Anterior cingulate cortex (tissue), 58 donors: ENCODE results near the gene FBXW5.

Source experiments
- DNase-seq, 58 donors: peaks; one replicate each; lab custom pipeline; 2025; lab: John Stamatoyannopoulos, UW

Gene FBXW5

DNA sequence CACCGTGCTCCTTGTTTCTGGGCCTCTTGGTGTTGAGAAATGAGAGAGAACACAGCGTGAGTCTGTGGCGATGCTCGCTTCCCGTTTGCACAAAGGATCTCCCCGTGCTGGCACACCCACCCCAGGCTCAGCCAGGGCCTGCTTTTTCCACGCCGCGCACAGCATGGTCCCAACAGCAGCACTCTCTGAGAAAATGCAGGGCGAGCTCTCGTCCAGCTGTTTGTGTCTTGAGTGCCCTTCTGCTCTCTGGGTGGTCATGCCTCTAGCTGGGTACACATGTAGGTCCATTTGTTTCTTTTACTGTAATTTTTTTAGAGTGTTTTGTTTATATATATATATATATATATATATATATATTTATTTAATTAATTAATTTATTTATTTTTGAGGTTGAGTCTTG, 26.6 kb downstream of the FBXW5 start:
- DNase-seq, result no peak

DNA sequence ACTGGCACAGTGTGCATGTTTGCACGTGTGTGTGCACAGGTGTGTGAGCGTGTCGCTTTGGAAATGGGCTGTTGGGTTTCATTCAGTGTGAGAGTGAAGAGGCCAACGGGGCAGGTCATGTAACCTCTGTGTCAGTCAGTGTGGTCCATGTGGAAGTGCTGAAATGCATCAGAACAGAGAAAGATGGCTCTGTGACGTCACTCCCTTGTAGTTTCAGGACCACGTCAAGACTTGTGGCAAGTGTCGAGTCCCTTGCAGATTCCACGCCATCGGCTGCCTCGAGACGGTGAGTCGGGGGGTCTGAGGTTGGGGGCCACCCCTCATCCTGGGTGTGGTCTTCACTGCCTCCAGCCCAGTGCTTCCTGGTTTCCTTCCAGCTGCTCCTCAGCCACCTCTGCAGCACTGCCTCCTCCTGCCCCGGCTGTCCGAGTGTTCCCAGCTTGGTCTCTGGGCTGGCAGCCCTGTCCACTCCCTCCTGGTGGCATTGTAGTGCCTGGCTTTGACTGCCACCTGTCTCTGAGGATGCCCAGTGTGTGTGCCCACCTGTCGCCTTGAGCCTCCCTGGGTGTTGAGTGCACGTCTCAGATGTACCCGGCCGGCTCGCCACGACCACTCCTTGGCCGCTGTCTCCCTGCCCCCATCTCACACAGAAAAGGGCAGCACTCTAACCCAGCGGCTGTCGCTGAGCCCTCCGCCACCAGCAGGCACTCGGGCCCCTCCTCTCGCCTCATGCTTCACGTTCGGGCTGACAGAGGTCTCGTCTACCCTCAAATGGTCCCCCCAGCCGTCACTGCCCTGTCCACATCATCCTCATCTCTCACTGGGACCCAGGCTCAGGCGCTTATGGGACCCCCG, 28.0 kb downstream of the FBXW5 start:
- no peak for DNase-seq

DNA sequence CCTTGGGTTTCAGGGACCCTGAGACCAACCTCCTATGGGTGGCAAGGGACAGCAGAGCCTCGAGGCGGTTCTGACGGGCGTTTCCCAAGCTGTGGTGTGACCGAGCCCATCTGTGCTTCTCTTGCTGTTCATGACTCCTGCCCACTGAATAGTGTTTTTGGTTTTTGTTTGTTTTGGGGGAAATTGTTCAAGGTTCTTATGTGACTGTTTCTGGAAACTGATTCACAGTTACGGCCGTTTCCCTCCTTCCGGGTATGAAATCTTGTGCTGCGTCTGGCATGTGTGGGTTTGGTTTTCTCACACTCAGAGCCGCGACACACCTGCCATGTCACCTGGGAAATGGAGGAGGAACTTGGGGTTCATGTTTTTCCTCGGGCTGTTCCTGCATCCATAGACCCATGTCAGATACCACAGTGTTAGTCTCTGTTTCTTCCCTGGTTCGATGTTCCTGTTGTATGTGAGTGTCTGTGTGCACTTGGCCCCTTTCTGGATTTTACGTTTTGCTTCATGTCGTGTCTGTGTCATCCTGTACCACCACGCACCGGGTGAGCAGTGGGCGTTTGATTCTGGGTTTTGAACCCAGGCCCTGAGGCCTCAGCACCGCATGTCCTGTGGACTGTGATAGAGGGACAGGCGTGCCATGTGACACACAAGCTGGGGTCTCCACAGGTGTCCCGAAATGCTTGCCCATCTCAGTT, 28.8 kb downstream of the FBXW5 start:
- no peak for DNase-seq

DNA sequence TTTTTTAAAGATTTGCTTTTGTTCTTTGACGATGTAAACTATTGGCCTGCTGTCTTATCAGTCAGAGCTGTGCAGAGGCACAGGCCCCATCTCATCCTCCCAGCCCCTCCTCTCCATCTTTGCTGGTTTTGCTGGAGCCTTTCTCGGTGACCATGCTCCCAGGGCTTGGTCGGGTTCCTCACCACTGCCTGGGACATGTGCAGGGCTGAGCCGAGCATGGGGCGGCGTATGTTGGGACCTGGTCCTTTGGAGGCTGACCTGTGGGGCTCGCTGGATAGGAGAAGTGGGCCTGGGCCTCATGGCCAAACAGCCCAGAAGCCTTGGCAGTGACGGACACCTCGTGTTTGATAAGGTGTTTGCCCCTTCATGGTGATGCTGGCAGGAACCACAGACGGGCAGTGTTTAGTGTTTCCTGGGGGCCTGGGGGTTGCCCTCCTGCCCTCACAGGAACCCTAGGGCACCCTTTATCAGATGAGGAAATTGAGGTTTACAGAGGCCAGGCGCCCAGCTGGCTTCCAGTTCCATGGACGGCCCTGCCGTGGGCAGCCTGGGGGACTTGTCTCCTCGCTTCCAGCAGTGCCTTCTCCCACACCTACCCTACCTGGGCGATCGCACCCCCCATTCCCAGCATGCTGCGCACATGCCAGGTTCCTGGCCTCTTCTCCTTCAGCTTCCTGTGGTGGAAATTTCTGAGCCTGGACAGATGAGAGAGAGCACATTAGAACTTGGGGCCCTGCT, 30.7 kb downstream of the FBXW5 start:
- DNase-seq, result no peak

DNA sequence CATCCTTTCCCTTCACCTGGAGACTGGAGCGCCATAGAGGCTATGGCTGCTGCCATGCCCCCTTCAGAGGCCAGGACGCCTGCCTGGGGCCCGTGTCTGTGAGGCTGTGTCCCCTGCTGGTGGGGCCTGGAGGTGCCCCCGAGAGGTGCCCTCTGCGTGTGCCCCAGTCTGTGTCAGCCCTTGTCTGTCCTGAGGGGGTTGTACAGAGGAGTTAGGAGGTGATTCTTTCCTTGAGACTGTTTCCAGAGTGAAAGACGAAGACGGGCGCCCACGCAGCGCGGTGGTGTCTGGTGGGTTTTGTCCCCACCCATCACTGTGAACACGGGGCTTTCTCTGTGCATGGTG, 33.7 kb downstream of the FBXW5 start:
- DNase-seq, result no peak

DNA sequence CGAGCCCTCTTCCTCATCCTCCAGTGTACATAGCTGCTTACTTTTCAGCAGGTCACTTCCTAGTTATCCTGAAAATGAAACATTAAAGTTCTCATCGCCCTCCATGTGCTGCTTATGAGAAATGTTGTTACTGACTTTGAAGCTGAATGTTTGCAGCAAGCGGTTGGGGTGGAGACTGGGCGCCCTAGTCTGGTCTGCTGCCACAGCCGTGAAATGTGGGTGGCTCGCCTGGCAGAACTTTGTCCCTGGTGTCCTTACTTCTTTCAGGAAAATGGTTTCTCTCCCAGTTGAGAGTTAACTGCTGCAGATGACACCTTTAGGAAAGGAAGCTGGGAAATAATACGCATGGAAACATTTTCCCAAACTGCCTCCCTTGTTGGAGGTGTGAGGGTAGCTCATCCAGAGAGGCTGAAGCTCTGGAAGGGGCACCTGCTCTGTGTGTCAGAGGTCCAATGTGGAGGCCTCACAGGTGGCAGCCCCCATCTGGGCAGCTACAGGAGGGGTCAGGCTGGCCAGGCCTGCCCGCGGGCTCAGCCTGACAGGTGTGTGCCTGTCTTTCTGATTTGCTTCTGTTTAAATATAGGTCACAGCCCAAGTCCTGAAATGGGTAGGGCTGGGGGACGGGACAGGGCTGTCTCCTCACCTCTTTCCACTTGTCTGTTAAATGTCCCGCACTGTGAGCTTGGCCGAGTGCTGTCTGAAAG, 34.2 kb downstream of the FBXW5 start:
- peak in 4 of 58 donors; percentile 8 to 21 (median 14) for DNase-seq

DNA sequence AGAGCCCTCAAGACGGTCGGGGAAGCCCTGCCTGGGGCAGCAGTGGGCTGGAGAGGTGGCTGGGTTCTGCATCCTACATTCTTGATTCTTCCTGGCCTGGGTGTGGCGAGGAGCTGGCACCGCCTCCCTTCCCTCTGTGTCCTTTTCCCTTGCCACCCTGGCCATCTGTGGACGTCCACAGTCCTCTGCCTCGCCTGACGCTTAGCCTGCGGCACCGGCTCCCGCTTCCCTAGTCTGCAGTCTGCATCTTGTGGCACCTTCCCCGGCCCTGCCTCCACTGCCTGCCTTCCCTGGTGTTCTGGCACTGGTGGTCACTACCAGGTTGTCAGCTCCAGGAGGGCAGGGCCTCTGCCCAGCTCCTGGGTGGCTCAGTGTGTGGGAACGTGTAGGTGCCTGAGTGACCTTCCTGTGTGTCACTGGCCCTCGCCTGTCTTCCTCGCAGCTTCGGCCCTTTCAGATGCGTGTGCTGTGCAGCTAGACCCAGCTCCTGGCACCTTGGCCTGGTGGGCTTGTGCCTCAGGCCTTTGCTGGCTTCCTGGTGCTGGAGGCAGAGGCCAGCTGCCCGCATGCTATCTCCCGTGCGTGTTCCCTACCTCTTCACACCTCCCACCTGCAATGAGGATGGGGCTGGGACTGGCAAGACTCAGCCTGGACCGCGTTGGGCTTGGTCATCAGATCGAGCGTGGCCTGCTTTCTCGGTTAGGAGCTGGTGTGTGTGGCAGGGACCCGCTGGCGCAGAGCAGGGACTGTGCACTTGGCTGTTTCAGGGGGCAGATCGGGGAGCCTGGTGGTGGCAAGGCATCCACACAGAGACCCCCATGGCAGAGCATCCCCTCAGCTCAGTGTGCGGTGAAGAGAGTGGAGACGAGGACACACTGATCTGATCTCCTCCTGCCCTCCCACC, 37.3 kb downstream of the FBXW5 start:
- DNase-seq, result no peak

DNA sequence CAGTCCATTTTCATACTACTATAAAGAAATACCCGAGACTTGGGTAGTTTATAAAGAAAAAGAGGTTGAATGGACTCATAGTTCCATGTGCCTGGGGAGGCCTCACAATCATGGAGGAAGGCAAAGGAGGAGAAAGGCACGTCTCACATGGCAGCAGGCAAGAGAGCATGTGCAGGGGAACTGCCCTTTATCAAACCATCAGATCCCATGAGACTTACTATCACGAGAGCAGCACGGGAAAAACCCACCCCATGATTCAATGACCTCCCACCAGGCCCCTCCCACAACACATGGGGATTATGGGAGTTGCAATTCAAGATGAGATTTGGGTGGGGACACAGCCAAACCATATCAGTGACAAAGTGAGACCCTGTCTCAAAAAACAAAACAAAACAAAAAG, 38.3 kb downstream of the FBXW5 start:
- no peak for DNase-seq

DNA sequence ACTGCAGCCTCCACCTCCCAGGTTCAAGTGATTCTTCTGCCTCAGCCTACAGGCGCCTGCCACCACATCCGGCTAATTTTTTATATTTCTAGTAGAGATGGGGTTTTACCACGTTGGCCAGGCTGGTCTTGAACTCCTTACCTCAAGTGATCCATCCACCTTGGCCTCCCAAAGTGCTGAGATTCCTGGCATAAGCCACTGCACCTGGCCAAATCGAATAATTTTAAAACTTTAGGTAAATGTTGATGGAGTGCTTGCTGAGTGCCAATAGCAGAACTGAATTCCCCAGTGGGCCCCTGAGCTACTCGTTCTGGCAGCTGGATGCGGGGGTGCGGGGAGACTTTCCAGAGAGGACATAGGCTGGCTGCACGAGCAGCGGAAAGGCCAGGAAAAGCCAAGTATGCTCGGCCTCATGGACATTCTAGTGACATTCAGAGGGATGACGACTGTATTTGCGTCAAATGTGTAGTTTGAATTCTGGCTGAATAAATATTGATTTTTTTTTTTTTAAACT, 41.4 kb downstream of the FBXW5 start:
- DNase-seq, result no peak

DNA sequence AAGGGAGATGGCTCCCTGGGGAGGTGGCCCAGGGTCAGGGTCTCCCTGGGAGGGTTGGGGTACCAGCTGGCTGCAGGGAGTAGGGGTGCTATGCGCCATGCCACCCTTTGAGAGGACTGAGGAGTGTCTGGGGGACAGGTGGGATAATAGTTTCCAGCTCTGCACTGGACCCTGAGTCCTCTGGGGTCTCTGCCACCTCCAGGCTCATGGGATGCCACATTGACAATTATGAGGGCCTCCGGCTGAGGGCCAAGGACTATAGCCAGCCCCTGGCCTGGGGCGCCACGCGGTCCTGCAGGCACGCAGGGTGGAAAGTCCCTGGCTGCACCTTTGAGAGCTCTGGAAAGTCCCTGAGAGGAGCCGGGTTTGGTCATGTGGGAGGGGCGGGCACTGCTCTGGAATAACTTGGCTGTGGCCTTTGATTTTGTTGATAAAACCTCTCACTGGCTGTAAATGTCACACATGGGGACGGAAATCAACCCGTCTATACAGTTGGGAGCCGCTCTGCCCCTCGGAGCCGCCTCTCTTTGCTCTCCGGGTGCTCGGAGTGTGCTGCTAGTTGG, 42.2 kb downstream of the FBXW5 start:
- DNase-seq, result no peak

DNA sequence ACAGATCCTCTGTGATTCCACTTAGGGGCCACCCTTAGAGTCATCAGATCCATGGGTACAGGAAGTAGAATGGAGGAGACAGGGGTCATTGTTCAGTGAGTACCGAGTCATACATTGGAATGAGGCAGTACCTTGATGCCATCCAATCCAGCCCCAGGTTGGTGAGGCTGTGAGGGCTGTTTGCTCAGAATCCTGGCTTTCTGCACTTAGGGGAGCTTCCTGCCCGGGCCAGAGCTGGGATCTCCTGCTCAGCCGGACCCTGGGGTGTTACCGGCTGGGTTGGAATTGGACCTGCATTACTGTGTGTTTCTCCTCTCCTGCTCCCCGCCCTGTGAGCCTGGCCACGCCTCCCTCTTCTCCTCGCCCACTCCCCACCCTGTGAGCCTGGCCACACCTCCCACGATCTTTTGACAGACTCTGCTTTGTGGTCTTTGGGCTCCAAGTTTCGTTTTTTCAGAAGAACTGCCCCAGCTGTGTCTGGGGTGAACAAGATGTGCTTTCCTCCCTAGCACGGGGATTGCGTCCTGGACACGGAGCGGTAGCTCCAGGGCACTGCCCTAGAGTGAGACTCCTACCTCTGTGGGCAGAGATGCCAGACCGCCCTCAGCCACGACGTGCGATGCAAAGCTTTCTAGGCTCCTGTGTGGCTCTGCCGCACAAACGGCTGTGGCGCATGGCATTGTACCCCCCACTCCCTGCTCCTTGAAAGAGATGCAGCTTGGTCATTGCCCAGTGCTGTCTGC, 42.9 kb downstream of the FBXW5 start:
- no peak for DNase-seq

DNA sequence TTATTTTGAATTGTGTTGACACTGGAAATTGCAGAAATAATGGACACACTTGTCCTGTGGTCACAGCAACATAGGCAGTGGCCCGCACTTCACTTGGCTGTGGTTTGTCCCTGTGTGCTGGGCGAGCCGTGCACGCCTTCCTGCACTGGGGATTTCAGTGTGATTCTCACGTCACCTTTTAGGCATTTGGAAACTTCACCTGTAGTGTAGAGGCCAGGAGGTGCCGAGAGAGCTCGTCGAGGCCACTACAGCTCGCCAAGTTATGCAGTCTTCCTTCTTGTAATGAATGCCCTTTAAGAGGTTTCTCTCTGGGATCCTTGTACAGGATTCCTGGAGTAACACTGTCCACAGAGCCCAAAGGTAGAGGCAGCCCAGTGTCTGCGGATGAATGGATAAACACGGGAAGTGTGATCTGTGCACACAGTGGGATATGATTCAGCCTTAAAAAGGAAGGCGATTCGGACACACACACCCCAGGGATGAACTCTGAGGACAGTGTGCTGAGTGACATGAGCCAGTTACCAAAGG, 43.5 kb downstream of the FBXW5 start:
- no peak for DNase-seq

DNA sequence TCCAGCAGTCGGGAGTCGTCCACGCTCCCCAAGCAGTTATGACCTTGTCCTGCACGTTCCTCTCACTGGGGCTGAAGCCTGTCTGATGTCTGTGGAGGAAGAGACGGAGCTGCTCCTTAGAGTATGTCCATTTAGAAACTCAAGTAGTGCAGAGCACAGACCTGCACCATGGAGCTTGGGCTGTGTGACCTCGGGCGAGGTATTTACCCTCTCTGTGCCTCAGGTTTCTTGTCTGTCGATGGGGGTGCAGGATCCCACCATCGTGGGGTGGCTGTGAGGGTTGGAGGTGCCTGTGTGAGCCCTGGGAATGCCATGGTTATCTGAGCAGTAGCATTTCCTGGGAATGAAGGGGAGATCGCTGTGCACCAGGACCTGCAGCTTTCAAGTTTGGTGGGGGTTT, 44.0 kb downstream of the FBXW5 start:
- no peak for DNase-seq

DNA sequence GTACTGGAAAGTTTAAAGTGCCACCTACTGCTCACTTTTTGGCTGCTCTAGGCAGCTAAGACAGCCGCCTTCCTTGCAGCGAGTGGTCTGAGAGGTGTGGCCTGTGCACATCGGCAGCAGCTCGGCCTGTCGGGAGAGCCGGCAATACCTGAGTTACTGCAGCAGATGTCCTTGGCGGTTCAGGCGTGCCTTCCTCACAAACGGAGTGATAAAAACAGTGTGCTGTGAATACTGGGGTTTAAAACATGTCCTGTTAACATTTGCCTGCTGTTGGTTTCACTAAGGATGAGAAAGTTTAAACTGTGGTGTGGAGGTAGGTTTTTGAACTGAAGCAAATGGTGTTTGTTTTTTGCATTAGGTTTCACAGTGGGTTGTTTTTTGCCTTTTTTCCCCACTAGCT, 45.3 kb downstream of the FBXW5 start:
- DNase-seq, result no peak

DNA sequence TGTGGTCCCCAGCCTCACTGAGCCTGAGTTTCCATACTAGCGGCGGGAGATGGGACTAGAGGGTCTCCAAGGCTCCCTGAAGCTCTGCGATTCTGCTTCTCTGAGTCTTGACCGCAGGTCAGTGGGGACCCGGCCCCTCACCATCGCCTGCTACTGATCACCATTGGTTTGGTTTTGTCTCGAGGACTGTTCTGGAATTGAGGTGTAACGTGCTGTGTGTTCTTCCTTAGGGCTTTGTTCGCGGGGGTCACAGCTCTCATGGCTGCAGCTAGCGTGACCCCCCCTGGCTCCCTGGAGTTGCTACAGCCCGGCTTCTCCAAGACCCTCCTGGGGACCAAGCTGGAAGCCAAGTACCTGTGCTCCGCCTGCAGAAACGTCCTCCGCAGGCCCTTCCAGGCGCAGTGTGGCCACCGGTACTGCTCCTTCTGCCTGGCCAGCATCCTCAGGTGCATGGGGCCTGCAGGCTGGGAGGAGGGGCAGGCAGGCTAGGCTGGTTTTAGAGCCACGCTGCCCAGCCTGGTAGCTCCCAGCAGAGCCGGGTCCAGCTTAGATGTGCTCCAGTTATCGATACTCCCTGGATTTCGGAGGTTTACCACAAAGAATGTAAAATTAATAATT, 45.9 kb downstream of the FBXW5 start:
- DNase-seq, result no peak

DNA sequence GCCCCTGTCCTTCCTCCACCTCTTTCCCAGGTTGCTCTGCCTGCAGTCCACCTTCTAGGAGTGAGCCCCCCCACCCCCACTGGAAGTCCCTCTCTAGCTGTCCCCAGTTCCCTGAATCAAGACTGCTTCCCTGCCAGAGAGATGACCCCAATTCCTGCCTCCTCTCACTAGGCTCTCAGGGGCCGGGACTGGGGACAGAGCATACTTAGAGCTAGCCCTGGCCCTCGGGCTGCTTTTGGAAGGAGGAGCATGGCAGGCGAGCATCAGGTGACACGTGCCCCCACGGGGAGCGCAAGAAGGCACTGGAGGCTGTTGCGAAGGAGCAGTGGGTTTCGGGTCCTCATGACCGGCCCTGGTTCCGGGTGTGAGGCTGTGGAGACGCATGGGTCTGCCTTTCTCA, 48.5 kb downstream of the FBXW5 start:
- DNase-seq, result no peak

DNA sequence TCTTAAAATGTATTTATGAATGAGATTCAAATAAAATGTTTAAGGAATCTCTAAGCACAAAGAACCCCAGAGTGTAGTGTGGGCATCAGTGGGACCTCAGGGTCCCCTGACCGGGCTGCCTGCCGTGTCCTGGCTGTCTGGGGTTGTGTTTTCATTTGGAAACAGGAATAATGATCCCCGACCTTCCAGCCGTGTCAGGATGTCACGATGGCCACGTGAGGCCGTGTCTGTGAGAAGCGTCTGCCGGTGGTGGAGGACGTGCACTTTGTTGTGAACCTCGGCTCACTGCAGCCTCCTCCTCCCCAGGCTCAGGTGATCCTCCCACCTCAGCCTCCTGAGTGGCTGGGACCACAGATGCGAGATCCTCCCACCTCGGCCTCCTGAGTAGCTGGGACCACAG, 53.9 kb downstream of the FBXW5 start:
- no peak for DNase-seq
